Lower lobe of right lung (tissue), 2 donors: ENCODE measurements around the gene COL4A2. TPM values are rescaled to one million over a fixed set of nuclear protein-coding genes. Genes with fewer than 3 reads are reported as not detected.

Source experiments
- ATAC-seq, 2 donors: fragments of 200-7000 bp; cut with Tn5 transposase; one replicate each; pipeline ENCODE4 v1.9.1; 2020 to 2022; ENCODE audit warnings: mild to moderate bottlenecking in 2 of 2, moderate library complexity in 2 of 2
- DNase-seq: peaks from one replicate; pipeline ENCODE4 v3.0.0-alpha.2; 2020
- H3K27ac ChIP-seq: fragments of 200-600 bp; one replicate; pipeline ENCODE4 v1.8.0; 2022
- H3K27me3 ChIP-seq: fragments of 200-600 bp; one replicate; pipeline ENCODE4 v1.8.0; 2022; ENCODE audit warnings: low read depth
- H3K36me3 ChIP-seq: fragments of 200-600 bp; one replicate; pipeline ENCODE4 v1.8.0; 2022; ENCODE audit warnings: mild to moderate bottlenecking
- H3K4me1 ChIP-seq: fragments of 200-600 bp; one replicate; pipeline ENCODE4 v1.8.0; 2022
- H3K4me3 ChIP-seq: fragments of 200-600 bp; one replicate; pipeline ENCODE4 v1.8.0; 2022; ENCODE audit warnings: mild to moderate bottlenecking
- H3K9me3 ChIP-seq: fragments of 200-600 bp; one replicate; pipeline ENCODE4 v1.8.0; 2022
- CTCF ChIP-seq: fragments of 200-600 bp; IDR thresholded peaks from one replicate; pipeline ENCODE4 v1.8.0; 2022; ENCODE audit warnings: antibody characterized with exemption, mild to moderate bottlenecking
- intact Hi-C: fragments of 100-400 bp; cut with DNase I; formaldehyde crosslinking; loops from one replicate; pipeline ENCODE4 v1.11.0; 2022
- total RNA-seq: library from RNA; stranded (reverse); fragmentation: NEBNext Ultra II Directional; extraction: Animal tissue kit (Norgen Biotek cat#: 25700); gene quantifications from one replicate; pipeline ENCODE4 v1.2.1, GENCODE V29; 2021
- donor health status: DM: no; HTN: yes; CAD: no; lungs with severe emphysema.

COL4A2 gene
- total RNA-seq, 1 donor from 2014 or later, result 185 TPM

- DNase-seq (no peak), ATAC-seq (peak in 1 of 2 donors; percentile 37)
- H3K27ac ChIP-seq, result no peak overlapping the region
These were observed 131.1 kb downstream of the COL4A2 start for GRCh38 chr13:110438211-110438610.

GRCh38 chr13:110438776-110439175, 131.7 kb downstream of the COL4A2 start:
- Histone ChIP-seq H3K36me3 (peaks cover 80% of the 10 kb centered on the region), H3K4me1 (peaks cover 10% of the 10 kb centered on the region), H3K9me3 (no peaks in the 10 kb centered on the region), H3K27ac (no peak overlapping the region), H3K27me3 (no peaks in the 10 kb centered on the region), H3K4me3 (no peak overlapping the region)
- no peak for ATAC-seq
- no peak for DNase-seq
- intact Hi-C loops, result no loop called here
- TF ChIP-seq CTCF, result no peak

More at GRCh38 chr13:110438211-110438610, 131.1 kb downstream of the COL4A2 start:
- intact Hi-C loops, result no loop called here
- H3K4me3 ChIP-seq, result no peak overlapping the region
- peaks cover 6% of the 10 kb centered on the region for H3K4me1 ChIP-seq
- no peaks in the 10 kb centered on the region for H3K9me3 ChIP-seq
- TF ChIP-seq CTCF, result no peak
- peaks cover 86% of the 10 kb centered on the region for H3K36me3 ChIP-seq
- H3K27me3 ChIP-seq, result no peaks in the 10 kb centered on the region

- Histone ChIP-seq H3K36me3 (peaks cover 78% of the 10 kb centered on the region), H3K4me3 (no peak overlapping the region), H3K27me3 (no peaks in the 10 kb centered on the region), H3K4me1 (peaks cover 12% of the 10 kb centered on the region), H3K27ac (no peak overlapping the region), H3K9me3 (no peaks in the 10 kb centered on the region)
- intact Hi-C loops, result no loop called here
- TF ChIP-seq CTCF, result no peak
- no peak for ATAC-seq
- no peak for DNase-seq
These were observed 134.1 kb downstream of the COL4A2 start for GRCh38 chr13:110440946-110441731.

- H3K9me3 ChIP-seq, result no peaks in the 10 kb centered on the region
- H3K27me3 ChIP-seq, result no peaks in the 10 kb centered on the region
- peaks cover 81% of the 10 kb centered on the region for H3K36me3 ChIP-seq
- intact Hi-C loops, result no loop called here
- ATAC-seq (no peak), DNase-seq (no peak)
- H3K4me1 ChIP-seq, result peaks cover 12% of the 10 kb centered on the region
- H3K4me3 ChIP-seq, result no peak overlapping the region
- TF ChIP-seq CTCF, result no peak
- H3K27ac ChIP-seq, result no peak overlapping the region
These were observed 136.0 kb downstream of the COL4A2 start for GRCh38 chr13:110442930-110443621.

GRCh38 chr13:110443622-110444225, 136.6 kb downstream of the COL4A2 start:
- Histone ChIP-seq H3K4me1 (peaks cover 12% of the 10 kb centered on the region), H3K4me3 (no peak overlapping the region), H3K27me3 (no peaks in the 10 kb centered on the region), H3K36me3 (peaks cover 81% of the 10 kb centered on the region), H3K9me3 (no peaks in the 10 kb centered on the region), H3K27ac (no peak overlapping the region)
- no peak for TF ChIP-seq CTCF
- DNase-seq (no peak), ATAC-seq (no peak)
- intact Hi-C loops, result no loop called here
